ENCODE results near the gene CCL21.
"Not testable (repeated sequence)": the region's sequence is repeated elsewhere in the genome, so short reads cannot be mapped to it uniquely, and the experiment has no call there.

Gene CCL21

GRCh38 chr9:34710023-34710422 lies at the start of gene CCL21:
Gene CCL21 (minus strand): TSS chr9:34710136. CDS start chr9:34710066, 70 bp downstream.
- DNase-seq = no peak

GRCh38 chr9:34759432-34760134 lies 49.6 kb upstream of the CCL21 start:
- no peak for DNase-seq

- DNase-seq = not testable (repeated sequence)
Observed at GRCh38 chr9:34750320-34750719, 40.4 kb upstream of the CCL21 start.

- no peak for DNase-seq
Observed at GRCh38 chr9:34746526-34746925, 36.6 kb upstream of the CCL21 start.

GRCh38 chr9:34744295-34745221 lies 34.6 kb upstream of the CCL21 start:
- DNase-seq = no peak

- no peak for DNase-seq
Observed at GRCh38 chr9:34742710-34743109, 32.8 kb upstream of the CCL21 start.

GRCh38 chr9:34741628-34742027 lies 31.7 kb upstream of the CCL21 start:
- no peak for DNase-seq

- not testable (repeated sequence) for DNase-seq
Observed at GRCh38 chr9:34740176-34740575, 30.2 kb upstream of the CCL21 start.

- no peak for DNase-seq
Observed at GRCh38 chr9:34737677-34738260, 27.8 kb upstream of the CCL21 start.

- no peak for DNase-seq
Observed at GRCh38 chr9:34734720-34735119, 24.8 kb upstream of the CCL21 start.

- no peak for DNase-seq
Observed at GRCh38 chr9:34732886-34733285, 22.9 kb upstream of the CCL21 start.

- DNase-seq = no peak
Observed at GRCh38 chr9:34732478-34732877, 22.5 kb upstream of the CCL21 start.

GRCh38 chr9:34723141-34723540 lies 13.2 kb upstream of the CCL21 start:
- DNase-seq = no peak

GRCh38 chr9:34719769-34720025 lies 9.8 kb upstream of the CCL21 start:
- not testable (repeated sequence) for DNase-seq

GRCh38 chr9:34719021-34719768 lies 9.3 kb upstream of the CCL21 start:
- DNase-seq = no peak

- no peak for DNase-seq
Observed at GRCh38 chr9:34717996-34718614, 8.2 kb upstream of the CCL21 start.

GRCh38 chr9:34716711-34717110 lies 6.8 kb upstream of the CCL21 start:
- DNase-seq = no peak

- DNase-seq = no peak
Observed at GRCh38 chr9:34715639-34716215, 5.8 kb upstream of the CCL21 start.

- no peak for DNase-seq
Observed at GRCh38 chr9:34714007-34714406, 4.1 kb upstream of the CCL21 start.

- no peak for DNase-seq
Observed at GRCh38 chr9:34712140-34712539, 2.2 kb upstream of the CCL21 start.

GRCh38 chr9:34709196-34709978 lies 549 bp downstream of the CCL21 start:
- no peak for DNase-seq

- DNase-seq = no peak
Observed at GRCh38 chr9:34707130-34707529, 2.8 kb downstream of the CCL21 start.

Measured in NCI-H2227 treated with DMSO at 0.1 percent for 48 hours (cell line).